HG03196 (cell line): ENCODE data around the gene DNAJC8.

Experiments used
- ATAC-seq: cut with Tn5 transposase; IDR thresholded peaks from one replicate; pipeline ENCODE4 v1.9.1; 2021; ENCODE audit not compliant: unreplicated experiment

DNAJC8 gene

GRCh38 chr1:28232558-28233263 is at the start of gene DNAJC8:
Gene DNAJC8, minus strand, starts transcription at chr1:28233029. Its CDS starts 31 bp downstream, at chr1:28232998.
- ATAC-seq = peak; percentile 49

GRCh38 chr1:28281608-28282425 is 49.0 kb upstream of the DNAJC8 start:
- ATAC-seq = no peak

- no peak for ATAC-seq
These were observed 48.1 kb upstream of the DNAJC8 start for GRCh38 chr1:28280977-28281381.

- ATAC-seq = no peak
These were observed 47.7 kb upstream of the DNAJC8 start for GRCh38 chr1:28280501-28280900.

- ATAC-seq = no peak
These were observed 46.9 kb upstream of the DNAJC8 start for GRCh38 chr1:28279721-28280120.

- no peak for ATAC-seq
These were observed 45.9 kb upstream of the DNAJC8 start for GRCh38 chr1:28278763-28279162.

GRCh38 chr1:28273216-28273860 is 40.5 kb upstream of the DNAJC8 start:
- ATAC-seq = no peak

GRCh38 chr1:28272215-28272852 is 39.5 kb upstream of the DNAJC8 start:
- no peak for ATAC-seq

- ATAC-seq = no peak
These were observed 36.7 kb upstream of the DNAJC8 start for GRCh38 chr1:28269529-28269928.

- ATAC-seq = no peak
These were observed 34.8 kb upstream of the DNAJC8 start for GRCh38 chr1:28267633-28268032.

- no peak for ATAC-seq
These were observed 34.1 kb upstream of the DNAJC8 start for GRCh38 chr1:28266920-28267322.

- no peak for ATAC-seq
These were observed 32.7 kb upstream of the DNAJC8 start for GRCh38 chr1:28265577-28265976.

GRCh38 chr1:28264897-28265296 is 32.1 kb upstream of the DNAJC8 start:
- ATAC-seq = no peak

GRCh38 chr1:28260803-28261174 is 28.0 kb upstream of the DNAJC8 start:
- no peak for ATAC-seq

GRCh38 chr1:28259934-28260802 is 27.3 kb upstream of the DNAJC8 start:
- ATAC-seq = no peak

- peak; percentile 88 for ATAC-seq
These were observed 26.6 kb upstream of the DNAJC8 start, which contains the start of gene SESN2 for GRCh38 chr1:28259252-28259933. Gene SESN2, plus strand, starts transcription at chr1:28259518. Its CDS starts 330 bp downstream, at chr1:28259848.

GRCh38 chr1:28258628-28259251 is 25.9 kb upstream of the DNAJC8 start:
- peak; percentile 1 for ATAC-seq

- no peak for ATAC-seq
These were observed 24.9 kb upstream of the DNAJC8 start for GRCh38 chr1:28257736-28258135.

GRCh38 chr1:28256197-28256827 is 23.5 kb upstream of the DNAJC8 start:
- no peak for ATAC-seq
